ENCODE measurements around the gene TRPC1. TPM values are rescaled to one million over a fixed set of nuclear protein-coding genes. Genes with fewer than 3 reads are reported as not detected.
A peak's percentile ranks its signal among the peaks of the same experiment; 100 is the strongest.

TRPC1 gene
- total RNA-seq (1 to 10 TPM; 1.1 to 2.8 TPM), polyA plus RNA-seq (0.72 TPM)

DNA sequence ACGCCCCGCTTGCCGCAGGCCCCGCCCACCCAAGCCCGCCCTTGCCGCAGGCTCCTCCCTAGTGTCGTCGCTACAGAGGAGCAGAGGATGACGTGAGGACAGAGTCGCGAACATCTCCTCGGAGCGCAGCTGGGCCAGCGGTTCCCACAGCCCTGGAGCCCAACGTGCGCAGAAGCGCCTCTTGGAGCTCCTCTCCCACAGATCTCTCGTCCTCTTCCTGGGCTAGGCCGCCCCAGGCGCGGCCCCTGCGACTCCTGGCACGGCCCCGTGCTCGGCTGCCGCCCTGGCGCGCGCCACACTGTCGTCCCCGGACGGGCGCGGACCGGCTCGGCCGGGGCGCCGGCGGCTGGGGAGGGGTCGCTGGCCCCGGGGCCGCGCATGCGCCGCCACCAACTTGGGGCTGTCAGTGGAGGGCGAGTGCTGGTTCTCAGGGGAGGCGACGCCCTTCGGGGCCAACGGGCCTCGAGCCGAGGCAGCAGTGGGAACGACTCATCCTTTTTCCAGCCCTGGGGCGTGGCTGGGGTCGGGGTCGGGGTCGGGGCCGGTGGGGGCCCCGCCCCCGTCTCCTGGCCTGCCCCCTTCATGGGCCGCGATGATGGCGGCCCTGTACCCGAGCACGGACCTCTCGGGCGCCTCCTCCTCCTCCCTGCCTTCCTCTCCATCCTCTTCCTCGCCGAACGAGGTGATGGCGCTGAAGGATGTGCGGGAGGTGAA is at the start of gene TRPC1:
Gene TRPC1, plus strand, starts transcription at position 67 of the 714 bp plus-strand sequence. Its CDS starts 526 bp downstream, at position 593.
- H3K4me1 Mint-ChIP-seq = peaks cover 7 to 26% (median 13%) of the 10 kb centered on the region in 3 donors
- peak within 1 kb of the TSS; percentile 83 to 94 (median 84) for H3K4me3 Mint-ChIP-seq
- peaks cover 13 to 24% of the 10 kb centered on the region in 2 donors for H3K27me3 Mint-ChIP-seq
- no peaks in the 10 kb centered on the region for H3K9me3 ChIP-seq (ENCODE audit: low read length)
- H3K4me1 ChIP-seq (ENCODE audit: insufficient read depth, low read length) = no peaks in the 10 kb centered on the region
- no peaks in the 10 kb centered on the region for H3K27me3 ChIP-seq (ENCODE audit: insufficient read depth, low read length, poor library complexity, severe bottlenecking)
- H3K27ac ChIP-seq (ENCODE audit: low read depth, low read length) = peak within 1 kb of the TSS; percentile 63
- H3K4me3 ChIP-seq (ENCODE audit: low read length) = peak within 1 kb of the TSS; percentile 72
- H3K9me3 Mint-ChIP-seq = peaks cover 0 to 4% (median 0%) of the 10 kb centered on the region in 5 donors
- ChIA-PET CTCF (interaction anchor here (1.0 kb wide), 1 partner anchor 277 kb away, joined by 3 read pairs; the partner anchor contains the start of gene U2SURP), POLR2A (interaction anchor here (0.5 to 1.7 kb wide), 4 partner anchors 32 to 1247 kb away, joined by 3 to 6 read pairs (median 4); partner anchors contain the start of genes ATR, DIPK2A and U2SURP)
- peak in 4 of 5 donors; percentile 61 to 73 (median 68) for DNase-seq
- peaks cover 0 to 3% (median 3%) of the 10 kb centered on the region in 3 donors for H3K36me3 Mint-ChIP-seq
- peak within 1 kb of the TSS; percentile 74 to 97 (median 90) for H3K27ac Mint-ChIP-seq
- H3K36me3 ChIP-seq (ENCODE audit: insufficient read depth, low read length) = no peaks in the 10 kb centered on the region

DNA sequence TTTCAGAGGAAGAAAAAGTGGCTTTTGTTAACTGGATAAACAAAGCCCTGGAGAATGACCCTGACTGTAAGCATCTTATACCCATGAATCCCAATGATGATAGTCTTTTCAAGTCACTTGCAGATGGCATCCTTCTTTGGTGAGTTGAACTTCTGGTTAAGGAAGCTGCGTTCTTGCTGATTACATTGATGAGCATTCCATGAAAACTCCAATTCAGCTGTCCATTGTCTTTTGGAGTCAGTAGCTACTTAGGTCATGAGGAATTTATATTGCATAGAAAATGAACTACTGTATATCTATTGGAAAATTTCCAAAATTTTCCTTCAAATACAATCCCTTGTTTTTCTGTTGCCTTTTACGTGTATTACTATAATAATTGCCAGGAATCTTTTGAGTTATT is 47.7 kb upstream of the TRPC1 start:
- H3K4me3 Mint-ChIP-seq = no peak overlapping the region
- Histone ChIP-seq H3K27me3 (ENCODE audit: insufficient read depth, low read length, poor library complexity, severe bottlenecking) (no peaks in the 10 kb centered on the region), H3K9me3 (ENCODE audit: low read length) (no peaks in the 10 kb centered on the region), H3K4me1 (ENCODE audit: insufficient read depth, low read length) (no peaks in the 10 kb centered on the region), H3K27ac (ENCODE audit: low read depth, low read length) (no peak overlapping the region), H3K4me3 (ENCODE audit: low read length) (no peak overlapping the region), H3K36me3 (ENCODE audit: insufficient read depth, low read length) (no peaks in the 10 kb centered on the region)
- H3K9me3 Mint-ChIP-seq = no peaks in the 10 kb centered on the region
- H3K27me3 Mint-ChIP-seq = no peaks in the 10 kb centered on the region
- ChIA-PET POLR2A (no interaction called here), CTCF (no interaction called here)
- H3K36me3 Mint-ChIP-seq = peaks cover 0 to 4% (median 3%) of the 10 kb centered on the region in 3 donors
- no peak for DNase-seq
- no peaks in the 10 kb centered on the region for H3K4me1 Mint-ChIP-seq
- H3K27ac Mint-ChIP-seq = no peak overlapping the region

DNA sequence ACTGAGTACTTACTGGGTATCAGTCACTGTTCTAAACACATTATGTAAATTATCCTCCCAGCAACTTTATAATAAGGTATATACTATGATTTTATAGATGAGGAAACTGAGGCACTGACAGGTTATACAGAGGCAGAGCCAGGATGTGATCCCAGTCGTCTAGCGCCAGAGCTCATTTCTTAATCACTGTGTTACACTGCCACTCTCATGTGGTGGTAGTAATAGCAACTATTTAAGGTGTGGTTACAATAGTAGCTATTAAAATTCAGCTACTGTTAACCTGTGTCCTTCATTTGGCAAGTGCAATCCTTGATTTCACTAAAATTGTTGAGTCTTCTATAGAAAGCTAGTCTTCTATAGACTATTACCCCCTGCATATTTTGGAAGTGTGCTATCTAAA is 43.1 kb upstream of the TRPC1 start:
- Mint-ChIP-seq H3K27me3 (peaks cover 0 to 2% of the 10 kb centered on the region in 2 donors), H3K27ac (no peak overlapping the region), H3K4me3 (no peak overlapping the region), H3K4me1 (no peaks in the 10 kb centered on the region), H3K9me3 (no peaks in the 10 kb centered on the region), H3K36me3 (peaks cover 0 to 3% (median 3%) of the 10 kb centered on the region in 3 donors)
- POLR2A ChIA-PET = no interaction called here
- CTCF ChIA-PET = no interaction called here
- no peaks in the 10 kb centered on the region for H3K9me3 ChIP-seq (ENCODE audit: low read length)
- H3K27me3 ChIP-seq (ENCODE audit: insufficient read depth, low read length, poor library complexity, severe bottlenecking) = no peaks in the 10 kb centered on the region
- H3K4me3 ChIP-seq (ENCODE audit: low read length) = no peak overlapping the region
- DNase-seq = no peak
- H3K36me3 ChIP-seq (ENCODE audit: insufficient read depth, low read length) = no peaks in the 10 kb centered on the region
- H3K4me1 ChIP-seq (ENCODE audit: insufficient read depth, low read length) = no peaks in the 10 kb centered on the region
- H3K27ac ChIP-seq (ENCODE audit: low read depth, low read length) = no peak overlapping the region

DNA sequence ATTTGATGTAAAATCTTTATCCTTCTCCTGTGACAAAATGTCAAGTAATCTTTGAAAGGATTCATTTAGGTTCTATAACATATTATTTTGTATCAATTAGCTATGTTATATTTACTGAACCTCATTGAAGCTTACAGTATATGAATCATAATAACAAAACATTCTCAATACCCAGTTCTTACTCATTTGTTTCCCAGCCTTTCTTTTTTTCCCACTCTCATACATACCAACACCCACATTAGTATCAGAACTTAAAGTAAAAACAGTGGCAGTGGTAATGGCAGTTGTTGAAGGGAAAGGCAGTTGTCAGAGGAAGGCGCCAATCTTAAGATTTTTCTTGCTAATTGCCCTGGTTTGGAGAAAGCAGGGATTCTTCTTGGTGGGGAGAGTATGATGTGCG is 33.2 kb upstream of the TRPC1 start:
- CTCF ChIA-PET = no interaction called here
- H3K9me3 ChIP-seq (ENCODE audit: low read length) = no peaks in the 10 kb centered on the region
- Mint-ChIP-seq H3K27ac (no peak overlapping the region), H3K9me3 (no peaks in the 10 kb centered on the region), H3K27me3 (no peaks in the 10 kb centered on the region), H3K36me3 (peaks cover 0 to 5% (median 5%) of the 10 kb centered on the region in 3 donors), H3K4me1 (no peaks in the 10 kb centered on the region), H3K4me3 (no peak overlapping the region)
- no peak overlapping the region for H3K4me3 ChIP-seq (ENCODE audit: low read length)
- POLR2A ChIA-PET = no interaction called here
- H3K36me3 ChIP-seq (ENCODE audit: insufficient read depth, low read length) = no peaks in the 10 kb centered on the region
- H3K27ac ChIP-seq (ENCODE audit: low read depth, low read length) = no peak overlapping the region
- no peaks in the 10 kb centered on the region for H3K4me1 ChIP-seq (ENCODE audit: insufficient read depth, low read length)
- no peak for DNase-seq
- H3K27me3 ChIP-seq (ENCODE audit: insufficient read depth, low read length, poor library complexity, severe bottlenecking) = no peaks in the 10 kb centered on the region

DNA sequence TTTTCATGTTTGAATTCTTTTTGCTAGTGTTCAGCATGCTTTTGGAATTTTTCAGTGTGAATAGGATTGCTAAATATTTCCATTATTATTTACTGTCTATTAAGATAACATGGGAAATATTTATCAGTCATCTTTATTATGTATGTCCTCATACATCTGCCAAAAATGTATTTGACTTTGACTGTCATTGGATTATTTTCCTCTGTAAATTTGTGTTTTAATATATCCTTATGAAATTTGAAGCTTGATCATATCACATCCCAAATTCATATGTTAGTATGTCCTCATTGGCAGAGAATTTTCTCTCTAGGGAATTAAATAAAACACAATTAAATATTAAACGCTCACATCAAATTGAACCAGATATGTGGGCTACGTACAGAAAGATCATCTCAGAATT is 32.3 kb upstream of the TRPC1 start:
- peaks cover 0 to 5% (median 5%) of the 10 kb centered on the region in 3 donors for H3K36me3 Mint-ChIP-seq
- ChIA-PET POLR2A (no interaction called here), CTCF (no interaction called here)
- Histone ChIP-seq H3K4me3 (ENCODE audit: low read length) (no peak overlapping the region), H3K9me3 (ENCODE audit: low read length) (no peaks in the 10 kb centered on the region), H3K27me3 (ENCODE audit: insufficient read depth, low read length, poor library complexity, severe bottlenecking) (no peaks in the 10 kb centered on the region), H3K4me1 (ENCODE audit: insufficient read depth, low read length) (no peaks in the 10 kb centered on the region), H3K27ac (ENCODE audit: low read depth, low read length) (no peak overlapping the region), H3K36me3 (ENCODE audit: insufficient read depth, low read length) (no peaks in the 10 kb centered on the region)
- H3K4me3 Mint-ChIP-seq = no peak overlapping the region
- no peaks in the 10 kb centered on the region for H3K4me1 Mint-ChIP-seq
- no peak overlapping the region for H3K27ac Mint-ChIP-seq
- H3K9me3 Mint-ChIP-seq = no peaks in the 10 kb centered on the region
- DNase-seq = no peak
- no peaks in the 10 kb centered on the region for H3K27me3 Mint-ChIP-seq

DNA sequence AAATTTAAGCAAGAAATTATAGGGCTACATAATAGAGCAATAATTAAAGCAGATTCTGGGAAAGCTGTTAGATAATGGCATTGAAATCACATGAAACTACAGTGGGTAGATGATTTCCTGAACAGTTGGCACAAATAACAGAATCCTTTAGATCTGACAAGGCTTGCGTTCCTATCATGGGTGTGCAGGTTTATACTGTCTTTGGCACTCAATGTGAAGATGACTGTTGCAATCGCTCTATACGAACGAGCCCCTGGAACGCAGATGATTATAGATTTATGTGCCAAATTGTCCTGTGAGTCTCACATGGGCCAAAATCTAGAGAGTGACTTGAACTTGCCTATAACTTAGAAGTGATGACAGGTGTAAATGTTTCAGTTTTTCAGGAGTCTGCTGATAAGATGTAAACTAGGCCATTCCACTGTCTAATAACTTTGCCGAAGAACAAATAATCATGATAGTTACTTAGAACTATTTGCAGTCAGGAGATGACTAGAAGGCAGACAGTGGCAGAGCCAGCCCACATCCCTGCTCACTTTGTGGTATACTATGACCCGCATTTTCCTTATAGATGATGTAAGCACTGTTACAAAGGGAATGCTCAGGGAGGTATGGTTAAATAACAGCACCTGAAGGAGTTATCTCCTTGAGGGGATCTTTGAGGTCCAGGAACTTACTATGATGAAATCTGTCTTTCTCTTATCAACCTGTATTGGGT is 30.5 kb upstream of the TRPC1 start:
- no peak overlapping the region for H3K27ac ChIP-seq (ENCODE audit: low read depth, low read length)
- no peaks in the 10 kb centered on the region for H3K27me3 Mint-ChIP-seq
- H3K9me3 ChIP-seq (ENCODE audit: low read length) = no peaks in the 10 kb centered on the region
- no peak overlapping the region for H3K4me3 Mint-ChIP-seq
- no peaks in the 10 kb centered on the region for H3K4me1 ChIP-seq (ENCODE audit: insufficient read depth, low read length)
- no peaks in the 10 kb centered on the region for H3K4me1 Mint-ChIP-seq
- H3K27ac Mint-ChIP-seq = no peak overlapping the region
- no peak for DNase-seq
- H3K9me3 Mint-ChIP-seq = no peaks in the 10 kb centered on the region
- no peaks in the 10 kb centered on the region for H3K36me3 ChIP-seq (ENCODE audit: insufficient read depth, low read length)
- ChIA-PET POLR2A (no interaction called here), CTCF (no interaction called here)
- no peaks in the 10 kb centered on the region for H3K27me3 ChIP-seq (ENCODE audit: insufficient read depth, low read length, poor library complexity, severe bottlenecking)
- H3K36me3 Mint-ChIP-seq = peaks cover 0 to 6% (median 3%) of the 10 kb centered on the region in 3 donors
- no peak overlapping the region for H3K4me3 ChIP-seq (ENCODE audit: low read length)

DNA sequence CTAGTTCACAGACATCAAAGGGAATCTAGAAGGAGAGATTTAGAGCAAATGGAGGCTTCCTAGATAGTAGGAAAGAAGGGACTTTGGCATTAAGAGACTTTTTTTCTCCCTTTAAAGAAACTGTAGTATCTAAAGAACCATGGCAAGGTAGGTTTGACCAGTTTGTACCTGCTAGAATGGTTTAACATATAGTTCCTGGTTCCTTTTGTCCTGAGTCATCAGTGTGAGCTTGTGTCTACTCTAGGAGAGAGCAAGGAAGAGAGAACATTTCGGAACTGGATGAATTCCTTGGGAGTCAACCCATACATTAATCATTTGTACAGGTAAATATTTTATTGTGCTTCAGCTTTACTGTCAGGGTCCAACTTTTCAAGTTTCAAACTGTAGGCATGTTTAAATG is 29.6 kb upstream of the TRPC1 start:
- H3K27ac Mint-ChIP-seq = no peak overlapping the region
- ChIA-PET POLR2A (no interaction called here), CTCF (interaction anchor here (1.3 kb wide), 1 partner anchor 19 kb away, joined by 3 read pairs; no protein-coding TSS in a partner anchor)
- no peak overlapping the region for H3K4me3 Mint-ChIP-seq
- Histone ChIP-seq H3K4me3 (ENCODE audit: low read length) (no peak overlapping the region), H3K9me3 (ENCODE audit: low read length) (no peaks in the 10 kb centered on the region), H3K27ac (ENCODE audit: low read depth, low read length) (no peak overlapping the region), H3K27me3 (ENCODE audit: insufficient read depth, low read length, poor library complexity, severe bottlenecking) (no peaks in the 10 kb centered on the region), H3K36me3 (ENCODE audit: insufficient read depth, low read length) (no peaks in the 10 kb centered on the region), H3K4me1 (ENCODE audit: insufficient read depth, low read length) (no peaks in the 10 kb centered on the region)
- no peak for DNase-seq
- no peaks in the 10 kb centered on the region for H3K9me3 Mint-ChIP-seq
- H3K36me3 Mint-ChIP-seq = peaks cover 0 to 3% (median 0%) of the 10 kb centered on the region in 3 donors
- H3K4me1 Mint-ChIP-seq = no peaks in the 10 kb centered on the region
- no peaks in the 10 kb centered on the region for H3K27me3 Mint-ChIP-seq

DNA sequence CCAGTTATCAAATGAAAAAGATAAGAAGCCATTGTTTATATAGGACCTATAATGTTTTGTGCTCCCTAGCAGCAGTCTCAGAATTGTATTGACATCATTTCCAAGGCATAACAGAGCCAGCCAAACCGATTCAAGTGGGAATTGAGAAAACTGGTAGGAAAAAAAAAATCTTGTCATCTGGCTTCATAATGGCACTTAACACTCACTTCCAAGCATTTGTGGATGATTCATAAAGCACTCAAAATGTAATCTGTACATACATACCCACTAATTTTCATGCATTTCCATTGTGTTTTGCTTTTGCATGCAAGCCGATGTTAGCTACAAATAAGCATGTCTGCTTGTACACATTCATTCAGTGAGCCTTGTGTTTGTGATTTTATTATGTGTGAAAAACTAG is 18.6 kb upstream of the TRPC1 start:
- Histone ChIP-seq H3K4me3 (ENCODE audit: low read length) (no peak overlapping the region), H3K4me1 (ENCODE audit: insufficient read depth, low read length) (no peaks in the 10 kb centered on the region), H3K9me3 (ENCODE audit: low read length) (no peaks in the 10 kb centered on the region), H3K36me3 (ENCODE audit: insufficient read depth, low read length) (no peaks in the 10 kb centered on the region), H3K27me3 (ENCODE audit: insufficient read depth, low read length, poor library complexity, severe bottlenecking) (no peaks in the 10 kb centered on the region), H3K27ac (ENCODE audit: low read depth, low read length) (no peak overlapping the region)
- Mint-ChIP-seq H3K4me1 (no peaks in the 10 kb centered on the region), H3K27ac (no peak overlapping the region), H3K36me3 (no peaks in the 10 kb centered on the region), H3K27me3 (peaks cover 7 to 13% of the 10 kb centered on the region in 2 donors), H3K9me3 (no peaks in the 10 kb centered on the region), H3K4me3 (no peak overlapping the region)
- ChIA-PET POLR2A (no interaction called here), CTCF (no interaction called here)
- DNase-seq = no peak

All from CD8-positive, alpha-beta memory T cell (primary cell).